Thymus (tissue), 11 donors: Measurements from ENCODE around the gene IL7R. TPM values are rescaled to one million over a fixed set of nuclear protein-coding genes. Genes with fewer than 3 reads are reported as not detected.
A peak's percentile ranks its signal among the peaks of the same experiment; 100 is the strongest.
"Not testable (repeated sequence)": the region's sequence is repeated elsewhere in the genome, so short reads cannot be mapped to it uniquely, and the experiment has no call there.

Source experiments
- DNase-seq, 9 donors: peaks; one replicate each; pipeline ENCODE4 v3.0.0-alpha.2; 2013; ENCODE audit warnings: low spot score in 9 of 9, low read depth in 6 of 9, missing footprints in 1 of 9
- H3K27ac ChIP-seq, 2 donors: one replicate each; pipeline ENCODE4 v1.5.1; 2013; ENCODE audit warnings: control low read depth in 1 of 2, low read depth in 1 of 2, low read length in 1 of 2, mild to moderate bottlenecking in 1 of 2, moderate library complexity in 1 of 2
- H3K27me3 ChIP-seq, 2 donors: one replicate each; pipeline ENCODE4 v1.5.1; 2013; ENCODE audit warnings: low read length in 1 of 2; ENCODE audit not compliant: control insufficient read depth in 2 of 2, insufficient read depth in 1 of 2
- H3K36me3 ChIP-seq, 2 donors: one replicate each; pipeline ENCODE4 v1.5.1; 2013; ENCODE audit warnings: low read length in 1 of 2, mild to moderate bottlenecking in 1 of 2, moderate library complexity in 1 of 2; ENCODE audit not compliant: control insufficient read depth in 2 of 2, insufficient read depth in 2 of 2
- H3K4me1 ChIP-seq, 2 donors: one replicate each; pipeline ENCODE4 v1.5.1; 2013; ENCODE audit warnings: low read length in 2 of 2; ENCODE audit not compliant: control insufficient read depth in 2 of 2, insufficient read depth in 2 of 2
- H3K4me3 ChIP-seq, 2 donors: one replicate each; pipeline ENCODE4 v1.5.1; 2013; ENCODE audit warnings: low read length in 2 of 2, control low read depth in 1 of 2, mild to moderate bottlenecking in 1 of 2
- H3K9me3 ChIP-seq, 2 donors: one replicate each; pipeline ENCODE4 v1.5.1; 2013; ENCODE audit warnings: low read length in 1 of 2, mild to moderate bottlenecking in 1 of 2; ENCODE audit not compliant: control insufficient read depth in 2 of 2, insufficient read depth in 1 of 2
- WGBS: extraction: QIAGEN DNeasy Blood & Tissue Kit; methylation state at CpG from one replicate; pipeline ENCODE4 v1.1.7; 2013; 5-methylcytosine and 5-hydroxymethylcytosine counted together
- polyA plus RNA-seq: library from polyadenylated mRNA; stranded (reverse); fragments of 200-250 nt; gene quantifications from one replicate; pipeline ENCODE4 v1.2.3, GENCODE V29; 2013
- total RNA-seq: library from RNA; stranded (reverse); fragments of 120-200 nt; gene quantifications from one replicate; pipeline ENCODE4 v1.2.4, GENCODE V29; 2013
- donor health status: healthy.

IL7R gene
- total and polyA plus RNA-seq, 2 donors = 167 TPM

- Histone ChIP-seq H3K36me3 (peaks cover 0 to 2% of the 10 kb centered on the region in 2 donors), H3K27ac (peak overlapping the region in 1 of 2 donors; percentile 92), H3K4me3 (no peak overlapping the region), H3K4me1 (peaks cover 30 to 45% of the 10 kb centered on the region in 2 donors), H3K9me3 (no peaks in the 10 kb centered on the region), H3K27me3 (no peaks in the 10 kb centered on the region)
- 61% methylated on average over 3 of the region's 3 CpGs for WGBS
- peak in 1 of 9 donors; percentile 47 for DNase-seq
These were observed 29.7 kb downstream of the IL7R start for GRCh38 chr5:35886381-35886780.

GRCh38 chr5:35887321-35888100 lies 30.8 kb downstream of the IL7R start:
- no peak overlapping the region for H3K4me3 ChIP-seq
- WGBS = 70% methylated on average over 5 of the region's 5 CpGs
- peaks cover 26 to 34% of the 10 kb centered on the region in 2 donors for H3K4me1 ChIP-seq
- no peak overlapping the region for H3K27ac ChIP-seq
- DNase-seq = no peak
- no peaks in the 10 kb centered on the region for H3K9me3 ChIP-seq
- H3K27me3 ChIP-seq = no peaks in the 10 kb centered on the region
- H3K36me3 ChIP-seq = no peaks in the 10 kb centered on the region

GRCh38 chr5:35890021-35891020 lies 33.6 kb downstream of the IL7R start:
- no peak for DNase-seq
- no peaks in the 10 kb centered on the region for H3K36me3 ChIP-seq
- no peaks in the 10 kb centered on the region for H3K9me3 ChIP-seq
- peak overlapping the region; percentile 3 to 42 for H3K27ac ChIP-seq
- WGBS = 91% methylated on average over 5 of the region's 5 CpGs
- H3K4me1 ChIP-seq = peaks cover 14 to 20% of the 10 kb centered on the region in 2 donors
- no peaks in the 10 kb centered on the region for H3K27me3 ChIP-seq
- H3K4me3 ChIP-seq = no peak overlapping the region

GRCh38 chr5:35892799-35893198 lies 36.1 kb downstream of the IL7R start:
- not testable (repeated sequence) for H3K4me3 ChIP-seq, H3K27ac ChIP-seq, DNase-seq, H3K9me3 ChIP-seq, H3K27me3 ChIP-seq, H3K36me3 ChIP-seq
- peaks cover 10 to 28% of the 10 kb centered on the region in 2 donors for H3K4me1 ChIP-seq
- WGBS = 97% methylated on average over 23 of the region's 23 CpGs

- Histone ChIP-seq H3K4me3 (no peak overlapping the region), H3K27ac (no peak overlapping the region), H3K4me1 (peaks cover 16 to 33% of the 10 kb centered on the region in 2 donors), H3K9me3 (no peaks in the 10 kb centered on the region), H3K36me3 (no peaks in the 10 kb centered on the region), H3K27me3 (no peaks in the 10 kb centered on the region)
- 93% methylated on average over 5 of the region's 5 CpGs for WGBS
- DNase-seq = no peak
These were observed 37.4 kb downstream of the IL7R start for GRCh38 chr5:35894131-35894530.

- Histone ChIP-seq H3K4me3 (peak overlapping the region in 1 of 2 donors; percentile 1), H3K27me3 (no peaks in the 10 kb centered on the region), H3K9me3 (peaks cover 0 to 3% of the 10 kb centered on the region in 2 donors), H3K4me1 (peaks cover 43 to 63% of the 10 kb centered on the region in 2 donors), H3K27ac (peak overlapping the region; percentile 87 to 89), H3K36me3 (no peaks in the 10 kb centered on the region)
- DNase-seq = no peak
- WGBS = 85% methylated on average over 7 of the region's 7 CpGs
These were observed 42.4 kb downstream of the IL7R start for GRCh38 chr5:35898952-35899660.

GRCh38 chr5:35899800-35900199 lies 43.1 kb downstream of the IL7R start:
- Histone ChIP-seq H3K36me3 (no peaks in the 10 kb centered on the region), H3K4me1 (peaks cover 43 to 69% of the 10 kb centered on the region in 2 donors), H3K27me3 (no peaks in the 10 kb centered on the region), H3K4me3 (peak overlapping the region in 1 of 2 donors; percentile 1), H3K9me3 (peaks cover 0 to 7% of the 10 kb centered on the region in 2 donors), H3K27ac (peak overlapping the region; percentile 64 to 89)
- DNase-seq = peak in 7 of 9 donors; percentile 53 to 90 (median 72)
- 2% methylated on average over 3 of the region's 3 CpGs for WGBS

- 23% methylated on average over 3 of the region's 3 CpGs for WGBS
These were observed 44.4 kb downstream of the IL7R start for GRCh38 chr5:35900972-35901695.

More at GRCh38 chr5:35900972-35901695, 44.4 kb downstream of the IL7R start:
- Histone ChIP-seq H3K27ac (peak overlapping the region; percentile 83 to 89), H3K36me3 (no peaks in the 10 kb centered on the region), H3K4me1 (peaks cover 45 to 67% of the 10 kb centered on the region in 2 donors), H3K4me3 (peak overlapping the region in 1 of 2 donors; percentile 6), H3K27me3 (no peaks in the 10 kb centered on the region), H3K9me3 (peaks cover 0 to 7% of the 10 kb centered on the region in 2 donors)
- DNase-seq = peak in 1 of 9 donors; percentile 68
